ENCODE data around the gene ACTR3C. TPM values are rescaled to one million over a fixed set of nuclear protein-coding genes. Genes with fewer than 3 reads are reported as not detected.
A peak's percentile ranks its signal among the peaks of the same experiment; 100 is the strongest.
"Not testable (repeated sequence)": the region's sequence is repeated elsewhere in the genome, so short reads cannot be mapped to it uniquely, and the experiment has no call there.

ACTR3C gene
- polyA plus RNA-seq, 1 of the 3 experiments (the other 2 are of a cell fraction) = 0.35 TPM

- H2AFZ ChIP-seq (ENCODE audit: low read depth); H3K9ac ChIP-seq; DNase-seq; H3K9me2 ChIP-seq; H4K20me1 ChIP-seq (ENCODE audit: insufficient read depth); H3K9me3 ChIP-seq; H3F3A ChIP-seq (replicated peaks; ENCODE audit: insufficient read depth); H3K79me2 ChIP-seq (ENCODE audit: insufficient read depth); H3K4me3 ChIP-seq (ENCODE audit: low read depth in 2 of 2, low read length in 1 of 2); POLR2A ChIA-PET; H3K4me1 ChIP-seq (ENCODE audit: control insufficient read depth in 1 of 2, insufficient read depth in 2 of 2, low read depth in 1 of 2, low read length in 1 of 2); H3K4me2 ChIP-seq; H3K27me3 ChIP-seq (ENCODE audit: insufficient read depth); H3K36me3 ChIP-seq (replicated peaks in 1 of 2; ENCODE audit: control insufficient read depth in 1 of 2, insufficient read depth in 2 of 2, low read length in 1 of 2); H3K27ac ChIP-seq (ENCODE audit: low read depth in 2 of 2, low read length in 1 of 2); CTCF ChIA-PET: not testable (repeated sequence)
- WGBS (ENCODE audit: low lambda C conversion rate) = 43% methylated on average over 1 of the region's 1 CpG
- TF ChIP-seq PBX3 (IDR thresholded peaks at IDR 0.05) = peak; percentile 31; the same call in 1 of the 2 replicates
Measured at GRCh38 chr7:150302908-150303310, 20.4 kb downstream of the ACTR3C start.

GRCh38 chr7:150297978-150298377, 25.4 kb downstream of the ACTR3C start:
- DNase-seq; H3K27ac ChIP-seq (ENCODE audit: low read depth in 2 of 2, low read length in 1 of 2); H3K9ac ChIP-seq; H3K9me2 ChIP-seq; H3K9me3 ChIP-seq; CTCF ChIA-PET; H3K36me3 ChIP-seq (replicated peaks in 1 of 2; ENCODE audit: control insufficient read depth in 1 of 2, insufficient read depth in 2 of 2, low read length in 1 of 2); H4K20me1 ChIP-seq (ENCODE audit: insufficient read depth); H3K27me3 ChIP-seq (ENCODE audit: insufficient read depth); H3K4me1 ChIP-seq (ENCODE audit: control insufficient read depth in 1 of 2, insufficient read depth in 2 of 2, low read depth in 1 of 2, low read length in 1 of 2); H3K79me2 ChIP-seq (ENCODE audit: insufficient read depth); H3K4me3 ChIP-seq (ENCODE audit: low read depth in 2 of 2, low read length in 1 of 2); H3K4me2 ChIP-seq; POLR2A ChIA-PET; H2AFZ ChIP-seq (ENCODE audit: low read depth); H3F3A ChIP-seq (replicated peaks; ENCODE audit: insufficient read depth): not testable (repeated sequence)

- H3K4me3 ChIP-seq (ENCODE audit: low read depth in 2 of 2, low read length in 1 of 2); H3K9me3 ChIP-seq; H3K4me2 ChIP-seq; POLR2A ChIA-PET; H2AFZ ChIP-seq (ENCODE audit: low read depth); H4K20me1 ChIP-seq (ENCODE audit: insufficient read depth); H3K27ac ChIP-seq (ENCODE audit: low read depth in 2 of 2, low read length in 1 of 2); H3F3A ChIP-seq (replicated peaks; ENCODE audit: insufficient read depth); H3K79me2 ChIP-seq (ENCODE audit: insufficient read depth); H3K9ac ChIP-seq; H3K27me3 ChIP-seq (ENCODE audit: insufficient read depth); H3K4me1 ChIP-seq (ENCODE audit: control insufficient read depth in 1 of 2, insufficient read depth in 2 of 2, low read depth in 1 of 2, low read length in 1 of 2); H3K36me3 ChIP-seq (replicated peaks in 1 of 2; ENCODE audit: control insufficient read depth in 1 of 2, insufficient read depth in 2 of 2, low read length in 1 of 2); H3K9me2 ChIP-seq; CTCF ChIA-PET; DNase-seq: not testable (repeated sequence)
- 66% methylated on average over 9 of the region's 10 CpGs for WGBS (ENCODE audit: low lambda C conversion rate)
Measured at GRCh38 chr7:150296802-150297201, 26.5 kb downstream of the ACTR3C start.

- POLR2A ChIA-PET; H3K4me3 ChIP-seq (ENCODE audit: low read depth in 2 of 2, low read length in 1 of 2); H3K9me3 ChIP-seq; H3K9me2 ChIP-seq; H3F3A ChIP-seq (replicated peaks; ENCODE audit: insufficient read depth); H4K20me1 ChIP-seq (ENCODE audit: insufficient read depth); H3K27ac ChIP-seq (ENCODE audit: low read depth in 2 of 2, low read length in 1 of 2); H3K36me3 ChIP-seq (replicated peaks in 1 of 2; ENCODE audit: control insufficient read depth in 1 of 2, insufficient read depth in 2 of 2, low read length in 1 of 2); H3K4me2 ChIP-seq; H2AFZ ChIP-seq (ENCODE audit: low read depth); DNase-seq; H3K27me3 ChIP-seq (ENCODE audit: insufficient read depth); H3K79me2 ChIP-seq (ENCODE audit: insufficient read depth); H3K4me1 ChIP-seq (ENCODE audit: control insufficient read depth in 1 of 2, insufficient read depth in 2 of 2, low read depth in 1 of 2, low read length in 1 of 2); H3K9ac ChIP-seq; CTCF ChIA-PET: not testable (repeated sequence)
- WGBS (ENCODE audit: low lambda C conversion rate) = 74% methylated on average over 3 of the region's 8 CpGs
Measured at GRCh38 chr7:150295614-150296013, 27.7 kb downstream of the ACTR3C start.

GRCh38 chr7:150295027-150295426, 28.3 kb downstream of the ACTR3C start:
- WGBS (ENCODE audit: low lambda C conversion rate) = 77% methylated on average over 8 of the region's 8 CpGs

GRCh38 chr7:150290317-150290716, 33.0 kb downstream of the ACTR3C start:
- H3K9ac ChIP-seq; H2AFZ ChIP-seq (ENCODE audit: low read depth); H3K4me1 ChIP-seq (ENCODE audit: control insufficient read depth in 1 of 2, insufficient read depth in 2 of 2, low read depth in 1 of 2, low read length in 1 of 2); H3K36me3 ChIP-seq (replicated peaks in 1 of 2; ENCODE audit: control insufficient read depth in 1 of 2, insufficient read depth in 2 of 2, low read length in 1 of 2); H3K79me2 ChIP-seq (ENCODE audit: insufficient read depth); H3K4me3 ChIP-seq (ENCODE audit: low read depth in 2 of 2, low read length in 1 of 2); H4K20me1 ChIP-seq (ENCODE audit: insufficient read depth); H3K27ac ChIP-seq (ENCODE audit: low read depth in 2 of 2, low read length in 1 of 2); H3F3A ChIP-seq (replicated peaks; ENCODE audit: insufficient read depth); H3K9me3 ChIP-seq; H3K9me2 ChIP-seq; POLR2A ChIA-PET; DNase-seq; H3K4me2 ChIP-seq; CTCF ChIA-PET; H3K27me3 ChIP-seq (ENCODE audit: insufficient read depth): not testable (repeated sequence)
- WGBS (ENCODE audit: low lambda C conversion rate) = 89% methylated on average over 6 of the region's 6 CpGs

More at GRCh38 chr7:150295027-150295426, 28.3 kb downstream of the ACTR3C start:
- H3K9me3 ChIP-seq; CTCF ChIA-PET; H4K20me1 ChIP-seq (ENCODE audit: insufficient read depth); H3K27me3 ChIP-seq (ENCODE audit: insufficient read depth); H3K4me3 ChIP-seq (ENCODE audit: low read depth in 2 of 2, low read length in 1 of 2); H3K36me3 ChIP-seq (replicated peaks in 1 of 2; ENCODE audit: control insufficient read depth in 1 of 2, insufficient read depth in 2 of 2, low read length in 1 of 2); H3K79me2 ChIP-seq (ENCODE audit: insufficient read depth); DNase-seq; H3K9me2 ChIP-seq; H3K9ac ChIP-seq; H3K4me1 ChIP-seq (ENCODE audit: control insufficient read depth in 1 of 2, insufficient read depth in 2 of 2, low read depth in 1 of 2, low read length in 1 of 2); H3K27ac ChIP-seq (ENCODE audit: low read depth in 2 of 2, low read length in 1 of 2); H3K4me2 ChIP-seq; POLR2A ChIA-PET; H3F3A ChIP-seq (replicated peaks; ENCODE audit: insufficient read depth); H2AFZ ChIP-seq (ENCODE audit: low read depth): not testable (repeated sequence)
